ENCODE measurements around the gene NEUROD2. TPM values are rescaled to one million over a fixed set of nuclear protein-coding genes. Genes with fewer than 3 reads are reported as not detected.
A peak's percentile ranks its signal among the peaks of the same experiment; 100 is the strongest.

NEUROD2 gene
- total and polyA plus RNA-seq, 12 donors, result 0.08 TPM; not detected in 11

- H3K4me1 ChIP-seq (replicated peaks in 1 of 2), result peaks cover 7 to 16% of the 10 kb centered on the region in 2 donors
- H3K4me3 ChIP-seq, result peak overlapping the region in 1 of 4 donors; percentile 32
- H3K27me3 ChIP-seq, result peaks cover 89% of the 10 kb centered on the region
- H3K36me3 ChIP-seq (replicated peaks in 1 of 2), result no peaks in the 10 kb centered on the region
- H3K27ac ChIP-seq, result no peak overlapping the region
- H3K9me3 ChIP-seq (replicated peaks in 1 of 3), result no peaks in the 10 kb centered on the region
- no peak for TF ChIP-seq CTCF (IDR thresholded peaks at IDR 0.05)
- TF ChIP-seq POLR2A (IDR thresholded peaks at IDR 0.05), result no peak
- no peak for DNase-seq
- WGBS, 4 donors, result 3 to 7% (median 6%) methylated on average over 26 to 36 of the region's 36 CpGs
- intact Hi-C loops (cut with DNase I), result no loop called here
Measured at GRCh38 chr17:39599004-39599664, 8.6 kb downstream of the NEUROD2 start.

GRCh38 chr17:39598630-39599003 lies 9.1 kb downstream of the NEUROD2 start:
- Histone ChIP-seq H3K9me3 (replicated peaks in 1 of 3) (no peaks in the 10 kb centered on the region), H3K4me1 (replicated peaks in 1 of 2) (peaks cover 7 to 16% of the 10 kb centered on the region in 2 donors), H3K27ac (no peak overlapping the region), H3K27me3 (peaks cover 86% of the 10 kb centered on the region), H3K36me3 (replicated peaks in 1 of 2) (no peaks in the 10 kb centered on the region), H3K4me3 (peak overlapping the region in 1 of 4 donors; percentile 32)
- TF ChIP-seq CTCF (IDR thresholded peaks at IDR 0.05), result no peak
- intact Hi-C loops (cut with DNase I), result no loop called here
- DNase-seq, result no peak
- WGBS, 4 donors, result 4 to 9% (median 5%) methylated on average over 8 to 17 of the region's 17 CpGs

- Histone ChIP-seq H3K4me1 (replicated peaks in 1 of 2) (peaks cover 7 to 16% of the 10 kb centered on the region in 2 donors), H3K9me3 (replicated peaks in 1 of 3) (no peaks in the 10 kb centered on the region), H3K36me3 (replicated peaks in 1 of 2) (no peaks in the 10 kb centered on the region), H3K27me3 (peaks cover 86% of the 10 kb centered on the region), H3K4me3 (no peak overlapping the region), H3K27ac (no peak overlapping the region)
- 5 to 34% (median 12%) methylated on average over 4 to 13 of the region's 13 CpGs for WGBS, 4 donors
- DNase-seq, result peak in 1 of 7 donors; percentile 32
- TF ChIP-seq POLR2A (IDR thresholded peaks at IDR 0.05) (no peak), CTCF (IDR thresholded peaks at IDR 0.05) (no peak)
- intact Hi-C loops (cut with DNase I), result no loop called here
Measured at GRCh38 chr17:39598047-39598481, 9.7 kb downstream of the NEUROD2 start.

- H3K36me3 ChIP-seq (replicated peaks in 1 of 2), result no peaks in the 10 kb centered on the region
- no peak for DNase-seq
- intact Hi-C loops (cut with DNase I), result no loop called here
- TF ChIP-seq POLR2A (IDR thresholded peaks at IDR 0.05) (no peak), CTCF (IDR thresholded peaks at IDR 0.05) (no peak)
- no peaks in the 10 kb centered on the region for H3K9me3 ChIP-seq (replicated peaks in 1 of 3)
- H3K27ac ChIP-seq, result no peak overlapping the region
- WGBS, 4 donors, result 12 to 17% (median 13%) methylated on average over 14 to 22 of the region's 22 CpGs
- peaks cover 7 to 16% of the 10 kb centered on the region in 2 donors for H3K4me1 ChIP-seq (replicated peaks in 1 of 2)
- H3K4me3 ChIP-seq, result no peak overlapping the region
- H3K27me3 ChIP-seq, result peaks cover 83% of the 10 kb centered on the region
Measured at GRCh38 chr17:39597372-39598046, 10.2 kb downstream of the NEUROD2 start.
